ENCODE data around the gene SEL1L2.

The SEL1L2 gene

GRCh38 chr20:13858871-13859270, 131.5 kb downstream of the SEL1L2 start:
- DNase-seq: no peak

GRCh38 chr20:13858439-13858838, 132.0 kb downstream of the SEL1L2 start:
- no peak for DNase-seq

- DNase-seq: no peak
These were observed 132.5 kb downstream of the SEL1L2 start for GRCh38 chr20:13857961-13858360.

GRCh38 chr20:13857304-13857703, 133.1 kb downstream of the SEL1L2 start:
- DNase-seq: no peak

GRCh38 chr20:13856354-13856753, 134.1 kb downstream of the SEL1L2 start:
- no peak for DNase-seq

DNA sequence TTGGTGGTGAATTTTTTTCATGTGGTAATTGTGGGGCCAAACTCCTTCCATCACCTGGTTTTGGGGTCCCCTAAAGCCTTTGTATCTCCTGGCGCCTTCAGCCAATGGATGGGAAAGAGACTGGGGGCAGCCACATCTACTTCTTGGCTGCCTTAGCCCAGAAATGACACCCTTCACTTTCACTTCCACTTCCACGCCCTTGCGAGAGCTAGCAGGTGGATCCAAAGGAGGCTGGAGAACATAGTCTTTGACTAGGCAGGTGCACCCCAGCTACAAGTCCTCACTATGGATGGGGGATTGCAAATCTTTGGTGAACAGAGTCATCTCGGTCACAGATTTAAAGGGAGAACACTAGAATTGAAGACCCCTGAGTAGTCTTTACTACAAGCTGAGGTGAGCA, 134.8 kb downstream of the SEL1L2 start:
- no peak for DNase-seq

- no peak for DNase-seq
These were observed 138.1 kb downstream of the SEL1L2 start for GRCh38 chr20:13852306-13852705.

DNA sequence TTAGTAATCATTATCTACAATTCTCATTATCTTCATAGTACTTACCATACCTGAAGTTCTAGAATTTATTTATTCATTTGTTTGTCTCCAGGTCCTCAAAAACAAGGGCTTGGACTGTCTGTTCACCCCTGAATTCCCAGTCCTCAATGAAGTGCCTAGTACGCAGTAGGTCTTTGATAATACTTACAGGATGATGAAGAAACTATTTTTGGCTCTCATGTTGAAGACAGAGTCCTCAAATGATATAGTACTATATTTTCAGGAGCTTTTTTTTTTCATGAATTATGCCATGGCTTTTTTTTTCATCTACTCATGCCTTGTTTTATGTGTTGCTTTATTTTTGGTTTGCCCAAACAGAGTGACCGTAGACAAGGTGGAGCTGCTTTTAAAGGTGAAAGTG, 139.1 kb downstream of the SEL1L2 start:
- no peak for DNase-seq

- DNase-seq: no peak
These were observed 146.1 kb downstream of the SEL1L2 start for GRCh38 chr20:13844296-13844695.

- no peak for DNase-seq
These were observed 149.2 kb downstream of the SEL1L2 start for GRCh38 chr20:13841206-13841605.

- no peak for DNase-seq
These were observed 150.3 kb downstream of the SEL1L2 start for GRCh38 chr20:13840093-13840465.

DNA sequence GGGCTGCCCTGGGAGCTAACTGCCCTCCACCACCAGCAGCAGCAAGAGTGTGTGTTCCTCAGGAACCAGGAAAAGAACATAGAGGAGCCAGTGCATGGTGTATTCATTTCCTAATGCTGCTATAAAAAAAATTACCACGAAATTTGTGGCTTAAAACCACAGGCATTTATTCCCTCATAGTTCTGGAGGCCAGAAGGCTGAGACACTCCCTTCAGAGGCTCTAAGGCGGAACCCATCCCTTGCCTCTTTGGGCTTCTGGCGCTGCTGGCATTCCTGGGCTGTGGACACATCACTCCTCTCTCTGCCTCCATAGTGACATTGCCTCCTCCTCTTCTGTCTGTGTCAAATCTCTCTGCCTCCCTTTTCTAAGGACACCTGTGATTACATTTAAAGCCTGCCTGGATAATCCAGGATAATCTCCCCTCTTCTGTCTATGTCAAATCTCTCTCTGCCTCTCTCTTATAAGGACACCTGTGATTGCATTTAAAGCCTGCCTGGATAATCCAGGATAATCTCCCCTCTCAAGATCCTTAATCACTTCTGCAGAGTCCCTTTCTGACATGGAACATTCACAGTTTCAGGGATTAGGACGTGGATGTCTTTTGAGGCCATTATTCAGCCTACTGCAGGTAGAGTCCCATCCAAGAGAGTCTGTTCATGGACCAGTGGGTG, 150.9 kb downstream of the SEL1L2 start:
- DNase-seq: no peak

GRCh38 chr20:13838664-13839063, 151.8 kb downstream of the SEL1L2 start:
- no peak for DNase-seq

GRCh38 chr20:13831476-13831875, 158.9 kb downstream of the SEL1L2 start:
- DNase-seq: no peak

- DNase-seq: no peak
These were observed 164.9 kb downstream of the SEL1L2 start for GRCh38 chr20:13825465-13825864.

DNA sequence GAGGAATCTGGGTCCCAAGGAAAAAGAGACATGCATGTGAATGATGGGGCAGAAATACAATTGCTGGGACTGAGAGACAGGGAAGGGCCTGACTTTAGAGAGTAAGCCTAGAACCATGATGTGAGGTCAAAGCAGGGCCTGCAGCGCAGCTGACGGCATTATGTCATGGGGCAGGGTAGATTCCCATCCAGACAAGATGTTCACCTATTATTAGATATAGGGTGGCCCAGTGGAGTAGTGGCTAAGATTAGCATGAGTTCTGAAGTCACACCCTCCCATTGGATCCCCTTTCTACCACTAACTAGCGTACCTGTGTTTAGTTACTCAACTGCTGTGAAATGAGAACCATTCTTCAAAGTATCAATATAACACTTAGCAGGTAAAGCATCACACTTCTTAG, 166.0 kb downstream of the SEL1L2 start:
- no peak for DNase-seq

DNA sequence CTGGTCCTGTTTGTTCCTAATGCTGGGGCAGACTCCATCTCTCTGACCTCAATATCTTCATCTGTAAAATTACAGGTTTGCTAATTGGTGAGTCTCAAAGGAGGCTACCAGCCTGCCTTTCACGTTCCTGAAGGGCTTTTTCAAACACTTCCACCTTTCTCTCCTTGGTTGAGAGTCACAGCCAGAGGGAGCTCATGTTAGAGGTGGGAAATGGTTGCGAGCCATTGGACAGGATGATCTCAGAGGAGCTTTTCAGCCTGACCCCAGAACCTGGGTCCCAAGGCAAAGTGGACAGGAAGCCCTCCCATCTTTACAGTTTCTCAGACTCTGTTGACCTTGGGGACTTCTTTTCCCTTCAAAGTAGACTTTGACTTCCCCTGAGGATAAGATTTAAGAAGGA, 168.0 kb downstream of the SEL1L2 start:
- no peak for DNase-seq

GRCh38 chr20:13821876-13822275, 168.5 kb downstream of the SEL1L2 start:
- no peak for DNase-seq

DNA sequence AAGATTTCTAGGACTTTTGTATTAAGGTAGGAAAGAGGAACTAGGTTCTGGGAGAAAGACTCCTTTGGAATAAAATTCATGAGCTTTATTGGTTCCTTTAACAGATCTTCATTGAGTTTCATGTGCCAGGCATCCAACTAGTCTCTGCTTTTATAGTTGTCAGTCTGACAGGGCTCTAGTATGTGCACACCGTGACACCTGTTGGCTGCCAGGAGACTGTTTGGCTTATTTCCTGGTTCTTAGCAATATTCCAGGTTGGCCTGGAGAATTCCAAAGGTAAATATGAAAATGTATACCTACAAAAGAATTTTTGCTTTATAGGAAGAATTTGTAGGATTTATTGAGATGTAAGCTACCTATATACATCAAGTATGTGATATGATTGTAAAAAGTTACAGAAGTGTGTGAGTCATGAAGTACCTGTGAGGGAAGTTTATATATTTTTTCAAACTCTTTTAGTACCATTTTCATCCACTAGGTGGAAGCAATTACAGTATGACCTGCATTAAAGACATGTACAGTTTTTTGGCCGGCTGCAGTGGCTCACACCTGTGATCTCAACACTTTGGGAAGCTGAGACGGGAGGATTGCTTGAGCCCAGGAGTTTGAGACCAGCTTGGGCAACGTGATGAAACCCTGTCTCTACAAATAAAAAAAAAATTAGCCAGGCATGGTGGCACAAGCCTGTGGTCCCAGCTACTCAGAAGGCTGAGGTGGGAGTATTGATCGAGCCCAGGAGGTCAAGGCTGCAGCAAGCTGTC, 170.3 kb downstream of the SEL1L2 start:
- peak; percentile 46 for DNase-seq

DNA sequence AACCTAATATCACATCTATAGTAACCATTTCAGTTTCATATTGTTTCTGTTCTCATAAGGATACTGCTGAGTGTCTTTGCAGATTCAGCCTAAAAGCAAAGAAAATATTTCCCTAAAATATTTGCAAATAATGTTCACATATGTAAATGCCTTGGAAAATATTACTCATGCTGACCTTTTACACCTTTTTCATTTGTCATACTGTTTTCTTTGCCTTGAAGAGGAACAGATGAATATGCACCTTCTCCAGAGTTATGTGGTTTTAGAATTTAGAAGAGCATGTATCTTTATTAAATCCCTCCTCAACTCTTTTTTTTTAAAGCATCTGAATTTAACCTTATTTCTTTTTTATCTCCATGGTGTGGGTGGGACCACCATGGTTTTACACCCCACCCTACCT, 173.1 kb downstream of the SEL1L2 start:
- no peak for DNase-seq

GRCh38 chr20:13816757-13817156, 173.7 kb downstream of the SEL1L2 start:
- no peak for DNase-seq

DNA sequence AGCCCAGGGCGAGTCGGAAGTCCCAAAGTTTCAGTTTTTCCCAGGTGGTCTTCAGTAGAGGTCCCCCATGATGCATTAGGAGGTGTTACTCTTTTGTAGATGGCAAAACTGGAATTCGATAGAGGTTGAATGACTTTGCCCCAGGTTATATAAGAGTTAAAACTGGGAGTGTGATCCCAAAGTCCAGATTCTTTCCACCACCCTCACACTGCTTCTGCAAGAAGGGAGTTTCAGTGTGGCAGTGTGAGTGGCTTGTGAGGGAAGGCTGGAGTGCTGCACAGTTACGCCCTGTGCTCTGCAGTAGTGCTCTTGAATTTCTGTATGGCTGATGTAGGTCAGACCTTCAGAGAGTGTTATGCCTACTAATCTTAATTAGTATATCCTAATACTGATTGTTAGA, 175.7 kb downstream of the SEL1L2 start:
- no peak for DNase-seq

GRCh38 chr20:13813910-13814309, 176.5 kb downstream of the SEL1L2 start:
- DNase-seq: no peak

GRCh38 chr20:13810446-13810845, 180.0 kb downstream of the SEL1L2 start:
- DNase-seq: no peak

- DNase-seq: peak; percentile 50
These were observed 180.6 kb downstream of the SEL1L2 start for GRCh38 chr20:13809855-13810254.

Data from NCI-H510A (cell line).